Right ventricle myocardium inferior (tissue), 1 donor: Measurements from ENCODE around the gene TTC23L. TPM values are rescaled to one million over a fixed set of nuclear protein-coding genes. Genes with fewer than 3 reads are reported as not detected.

Source experiments
- ATAC-seq: fragments of 200-7000 bp; cut with Tn5 transposase; one replicate; pipeline ENCODE4 v1.9.1; 2020; ENCODE audit warnings: mild to moderate bottlenecking, moderate library complexity
- DNase-seq: peaks from one replicate; pipeline ENCODE4 v3.0.0; 2021; ENCODE audit errors: missing footprints
- intact Hi-C: fragments of 100-400 bp; cut with DNase I; formaldehyde crosslinking; loops from one replicate; pipeline ENCODE4 v1.11.0; 2022
- long read RNA-seq: library from polyadenylated mRNA; unstranded; transcript quantifications from one replicate; pipeline ENCODE4 v2.0.0, GENCODE V29; 2021
- total RNA-seq: library from RNA; stranded (reverse); fragmentation: NEBNext Ultra II Directional; extraction: Animal tissue kit (Norgen Biotek cat#: 25700); gene quantifications from one replicate; pipeline ENCODE4 v1.2.1, GENCODE V29; 2021
- donor health status: DM: no; HTN: yes; CAD: no; lungs with severe emphysema.

TTC23L gene, protein sequence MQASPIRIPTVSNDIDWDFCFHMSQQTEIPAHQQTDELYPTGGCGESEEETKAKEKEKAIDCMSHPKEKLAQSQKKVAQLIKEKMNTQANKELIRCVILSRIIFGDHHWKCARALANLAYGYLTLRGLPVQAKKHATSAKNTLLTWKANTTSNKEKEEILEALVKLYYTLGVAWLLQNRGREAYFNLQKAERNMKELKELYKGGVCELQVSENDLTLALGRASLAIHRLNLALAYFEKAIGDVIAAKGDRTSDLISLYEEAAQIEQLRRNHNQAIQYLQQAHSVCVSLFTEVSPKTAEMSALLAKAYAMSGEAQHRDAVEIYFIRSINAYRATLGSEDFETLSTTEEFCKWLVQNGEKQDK
- not detected for total RNA-seq
- long read RNA-seq = 0 reads

GRCh38 chr5:34838785-34839714 lies at the start of gene TTC23L:
TTC23L (plus strand) TSS chr5:34839164; CDS start chr5:34840672, 1,508 bp downstream.
- intact Hi-C loops = loop anchor here (10.0 kb wide), 1 partner anchor 314 kb away; no protein-coding TSS in a partner anchor
- DNase-seq (peak; percentile 93), ATAC-seq (peak; percentile 94)

- DNase-seq (no peak), ATAC-seq (no peak)
- intact Hi-C loops = no loop called here
Measured at GRCh38 chr5:34789639-34790038, 49.3 kb upstream of the TTC23L start.

DNA sequence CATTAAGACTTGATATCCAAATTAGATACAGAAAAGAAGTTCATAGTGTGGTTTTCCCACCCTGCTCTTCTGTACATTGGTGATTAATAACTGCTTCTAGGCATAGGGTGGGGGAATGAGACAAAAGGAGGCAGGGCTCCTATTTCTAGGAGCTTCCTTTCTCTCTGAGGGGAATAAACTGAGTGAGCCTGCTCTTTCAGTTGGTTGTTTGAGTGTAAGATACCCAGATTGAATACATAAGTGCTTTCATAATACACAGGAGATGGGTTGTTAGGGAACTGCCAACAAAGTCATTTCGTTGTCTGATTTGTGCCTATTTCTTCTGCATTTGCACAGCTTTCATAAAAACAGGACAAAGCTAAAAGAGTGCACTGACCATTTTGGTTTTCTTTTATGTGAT lies 48.9 kb upstream of the TTC23L start:
- intact Hi-C loops = no loop called here
- ATAC-seq = no peak
- no peak for DNase-seq

DNA sequence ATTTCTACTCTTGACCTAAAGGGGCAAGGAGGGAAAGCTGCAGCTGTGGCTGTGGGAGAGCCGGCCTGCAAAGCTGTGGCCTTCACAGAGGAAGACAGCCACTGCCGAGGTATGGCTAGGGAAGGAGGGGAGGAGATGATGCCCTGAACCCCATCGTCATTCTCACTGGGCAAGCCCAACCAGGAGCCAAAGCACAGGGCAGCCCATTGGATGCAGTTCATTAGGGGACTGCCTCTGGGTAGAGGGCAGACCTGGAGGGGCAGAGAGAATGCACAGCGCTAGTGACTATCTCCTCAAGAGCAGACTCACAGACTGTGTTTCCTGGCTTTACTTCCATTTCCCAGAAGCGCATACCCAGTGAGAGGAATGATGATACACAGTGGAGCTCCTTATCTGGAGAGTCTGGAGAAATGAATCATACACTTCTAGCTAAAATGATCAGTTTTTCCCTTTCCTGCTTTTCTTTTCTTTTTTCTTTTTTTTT lies 47.2 kb upstream of the TTC23L start:
- intact Hi-C loops = no loop called here
- DNase-seq = no peak
- ATAC-seq = peak; percentile 48

DNA sequence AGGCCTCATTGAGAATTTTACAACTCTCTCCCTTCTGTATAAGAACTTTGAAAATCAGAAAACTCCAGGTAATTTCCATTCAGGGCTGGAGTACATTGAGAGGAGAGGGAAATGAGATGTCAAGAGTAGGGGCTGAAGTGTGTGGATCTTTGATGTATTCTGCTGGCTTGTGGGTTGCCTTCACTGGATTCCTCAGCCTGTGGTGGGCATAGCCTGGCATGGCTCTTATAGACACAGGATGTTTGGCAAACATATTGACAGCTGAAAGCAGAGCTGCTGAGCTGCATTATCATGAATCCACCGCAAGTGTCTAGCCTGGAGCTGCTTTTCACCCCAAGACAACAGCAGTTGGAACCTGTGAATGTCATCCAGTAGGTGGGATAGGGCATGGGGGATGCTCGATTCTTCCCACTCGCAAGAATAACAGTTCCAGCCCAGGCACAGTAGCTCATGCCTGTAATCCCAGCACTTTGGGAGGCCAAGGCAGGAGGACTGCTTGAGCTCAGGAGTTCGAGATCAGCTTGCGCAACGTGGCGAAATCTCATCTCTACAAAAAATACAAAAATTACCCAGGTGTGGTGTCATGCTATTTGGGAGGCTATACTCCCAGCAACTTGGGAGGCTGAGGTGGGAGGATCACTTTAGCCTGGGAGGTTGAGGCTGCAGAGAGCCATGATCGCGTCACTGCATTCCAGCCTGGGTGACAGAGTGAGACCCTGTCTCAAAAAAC lies 36.0 kb upstream of the TTC23L start:
- ATAC-seq = no peak
- intact Hi-C loops = no loop called here
- DNase-seq = no peak

GRCh38 chr5:34803974-34804732 lies 34.8 kb upstream of the TTC23L start:
- intact Hi-C loops = no loop called here
- DNase-seq (no peak), ATAC-seq (no peak)

DNA sequence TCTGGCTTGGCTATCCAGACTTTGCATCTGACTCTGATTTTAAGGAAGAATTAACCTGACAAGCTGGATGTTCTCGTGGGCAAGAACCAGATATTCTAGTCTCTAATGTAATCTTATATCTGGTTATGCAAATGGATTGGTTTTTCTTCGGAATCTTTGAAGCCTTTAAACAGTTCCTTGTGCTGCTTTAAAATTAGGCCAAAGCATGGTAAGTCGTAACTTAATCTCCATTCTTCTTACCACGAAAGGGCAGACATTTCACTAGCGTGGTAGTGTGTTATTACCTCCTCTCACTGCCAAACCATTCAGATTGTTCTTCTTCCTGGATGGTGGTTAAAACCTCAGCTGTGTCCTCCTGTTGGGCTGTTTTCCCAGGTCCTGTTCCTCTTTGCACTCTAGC lies 34.1 kb upstream of the TTC23L start:
- DNase-seq (no peak), ATAC-seq (no peak)
- intact Hi-C loops = no loop called here

DNA sequence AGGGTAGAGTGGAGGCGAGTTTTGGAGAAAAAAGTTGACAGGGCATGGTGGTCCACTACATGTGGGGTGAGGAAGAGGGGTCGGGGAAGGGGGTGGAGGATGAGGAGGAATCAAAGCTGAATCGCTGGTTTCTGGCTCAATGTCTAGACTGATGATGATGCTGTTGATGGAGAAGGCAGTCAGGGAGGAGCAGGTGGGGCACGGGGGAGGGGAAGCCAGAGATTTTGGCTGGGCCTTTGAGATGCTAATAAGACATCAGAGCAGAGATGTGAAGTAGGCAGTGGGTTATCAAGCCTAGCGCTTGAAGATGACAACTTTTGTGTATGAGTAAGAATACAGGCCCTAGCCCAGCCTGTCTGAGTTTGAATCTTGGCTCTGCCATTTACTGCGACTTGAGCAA lies 32.4 kb upstream of the TTC23L start:
- DNase-seq (no peak), ATAC-seq (no peak)
- intact Hi-C loops = no loop called here

DNA sequence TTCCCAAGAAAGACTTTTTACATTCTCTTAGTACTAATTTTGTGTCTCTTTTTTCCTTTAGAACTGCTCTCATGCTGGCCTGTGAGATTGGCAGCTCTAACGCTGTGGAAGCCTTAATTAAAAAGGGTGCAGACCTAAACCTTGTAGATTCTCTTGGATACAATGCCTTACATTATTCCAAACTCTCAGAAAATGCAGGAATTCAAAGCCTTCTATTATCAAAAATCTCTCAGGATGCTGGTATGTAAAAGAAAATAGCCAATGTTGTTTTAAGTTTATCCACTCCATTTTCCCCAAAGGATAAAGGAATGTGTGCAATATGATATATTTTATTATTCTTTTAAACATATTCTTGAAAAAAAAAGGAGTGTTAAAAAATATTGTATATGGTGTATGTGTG lies 27.3 kb upstream of the TTC23L start:
- DNase-seq (no peak), ATAC-seq (no peak)
- intact Hi-C loops = no loop called here

DNA sequence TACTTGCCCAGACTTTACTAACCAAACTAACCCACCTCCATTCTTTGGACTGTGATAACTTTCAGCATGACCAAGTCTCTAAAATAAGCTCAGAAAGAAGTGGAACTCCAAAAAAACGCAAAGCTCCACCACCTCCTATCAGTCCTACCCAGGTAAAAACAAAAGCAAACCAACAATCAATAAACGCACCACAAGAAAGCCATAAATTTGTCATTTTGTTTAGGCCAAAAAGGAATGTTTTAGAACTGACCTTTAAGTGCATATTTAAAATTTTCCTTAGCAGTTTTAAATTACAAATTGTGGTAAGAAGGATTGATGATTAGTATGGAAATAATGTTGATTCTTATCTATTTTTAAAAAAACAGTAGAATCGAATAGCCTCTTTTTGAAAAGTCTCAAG lies 25.5 kb upstream of the TTC23L start:
- ATAC-seq (no peak), DNase-seq (no peak)
- intact Hi-C loops = no loop called here

- intact Hi-C loops = no loop called here
- DNase-seq (no peak), ATAC-seq (no peak)
Measured at GRCh38 chr5:34817558-34818351, 21.2 kb upstream of the TTC23L start.

- intact Hi-C loops = no loop called here
- no peak for DNase-seq
- ATAC-seq = no peak
Measured at GRCh38 chr5:34818717-34819116, 20.2 kb upstream of the TTC23L start.

GRCh38 chr5:34820593-34820992 lies 18.4 kb upstream of the TTC23L start:
- DNase-seq = no peak
- intact Hi-C loops = no loop called here
- ATAC-seq = no peak

DNA sequence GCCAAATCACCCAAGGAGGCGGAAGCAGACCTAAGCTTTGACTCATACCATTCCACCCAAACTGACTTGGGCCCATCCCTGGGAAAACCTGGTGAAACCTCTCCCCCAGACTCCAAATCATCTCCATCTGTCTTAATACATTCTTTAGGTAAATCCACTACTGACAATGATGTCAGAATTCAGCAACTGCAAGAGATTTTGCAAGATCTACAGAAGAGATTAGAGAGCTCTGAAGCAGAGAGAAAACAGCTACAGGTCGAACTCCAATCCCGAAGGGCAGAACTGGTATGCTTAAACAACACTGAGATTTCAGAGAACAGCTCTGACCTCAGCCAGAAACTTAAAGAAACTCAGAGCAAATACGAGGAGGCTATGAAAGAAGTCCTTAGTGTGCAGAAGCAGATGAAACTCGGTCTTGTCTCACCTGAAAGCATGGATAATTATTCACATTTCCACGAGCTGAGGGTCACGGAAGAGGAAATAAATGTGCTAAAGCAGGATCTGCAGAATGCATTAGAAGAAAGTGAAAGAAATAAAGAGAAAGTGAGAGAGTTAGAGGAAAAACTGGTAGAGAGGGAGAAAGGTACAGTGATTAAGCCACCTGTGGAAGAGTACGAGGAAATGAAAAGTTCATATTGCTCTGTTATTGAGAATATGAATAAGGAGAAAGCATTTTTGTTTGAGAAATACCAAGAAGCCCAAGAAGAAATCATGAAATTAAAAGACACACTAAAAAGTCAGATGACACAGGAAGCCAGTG lies 15.8 kb upstream of the TTC23L start:
- no peak for DNase-seq
- intact Hi-C loops = no loop called here
- no peak for ATAC-seq

GRCh38 chr5:34826347-34826746 lies 12.6 kb upstream of the TTC23L start:
- DNase-seq (no peak), ATAC-seq (no peak)
- intact Hi-C loops = no loop called here

- DNase-seq (no peak), ATAC-seq (no peak)
- intact Hi-C loops = no loop called here
Measured at GRCh38 chr5:34827588-34828506, 11.1 kb upstream of the TTC23L start.
